Astrocyte of the cerebellum (primary cell): ENCODE measurements around the gene LSM4.

Experiments
- DNase-seq: peaks from one replicate; pipeline ENCODE4 v3.0.0-alpha.2; 2011; ENCODE audit warnings: low read depth
- H3K4me3 ChIP-seq: 2 replicates; pipeline ENCODE4 v1.5.1; 2011; ENCODE audit warnings: mild to moderate bottlenecking, low read depth, low read length, moderate library complexity
- CTCF ChIP-seq: IDR thresholded peaks from 2 replicates; pipeline ENCODE4 v1.5.1; 2012; ENCODE audit warnings: low read length, low read depth, moderate library complexity, mild to moderate bottlenecking; ENCODE audit errors: missing control alignments
- in situ Hi-C: cut with HindIII; loops from 2 replicates; pipeline ENCODE4 v1.10.0; 2017; ENCODE audit warnings: low sequenced_read_pairs

Gene LSM4

GRCh38 chr19:18282021-18282787 lies 40.7 kb downstream of the LSM4 start:
- TF ChIP-seq CTCF: no peak
- H3K4me3 ChIP-seq: peak overlapping the region; percentile 45
- in situ Hi-C loops: no loop called here
- no peak for DNase-seq

- peak; percentile 94 for DNase-seq
- H3K4me3 ChIP-seq: peak within 1 kb of the TSS; percentile 98
- in situ Hi-C loops: no loop called here
- no peak for TF ChIP-seq CTCF
These were observed 41.5 kb downstream of the LSM4 start, which contains the start of gene JUND for GRCh38 chr19:18281082-18282020. Gene JUND (minus strand): TSS chr19:18281622. CDS start chr19:18281484, 138 bp downstream.

GRCh38 chr19:18280247-18281081 lies 42.4 kb downstream of the LSM4 start:
- no peak for TF ChIP-seq CTCF
- in situ Hi-C loops: no loop called here
- no peak for DNase-seq
- peak overlapping the region; percentile 98 for H3K4me3 ChIP-seq

DNA sequence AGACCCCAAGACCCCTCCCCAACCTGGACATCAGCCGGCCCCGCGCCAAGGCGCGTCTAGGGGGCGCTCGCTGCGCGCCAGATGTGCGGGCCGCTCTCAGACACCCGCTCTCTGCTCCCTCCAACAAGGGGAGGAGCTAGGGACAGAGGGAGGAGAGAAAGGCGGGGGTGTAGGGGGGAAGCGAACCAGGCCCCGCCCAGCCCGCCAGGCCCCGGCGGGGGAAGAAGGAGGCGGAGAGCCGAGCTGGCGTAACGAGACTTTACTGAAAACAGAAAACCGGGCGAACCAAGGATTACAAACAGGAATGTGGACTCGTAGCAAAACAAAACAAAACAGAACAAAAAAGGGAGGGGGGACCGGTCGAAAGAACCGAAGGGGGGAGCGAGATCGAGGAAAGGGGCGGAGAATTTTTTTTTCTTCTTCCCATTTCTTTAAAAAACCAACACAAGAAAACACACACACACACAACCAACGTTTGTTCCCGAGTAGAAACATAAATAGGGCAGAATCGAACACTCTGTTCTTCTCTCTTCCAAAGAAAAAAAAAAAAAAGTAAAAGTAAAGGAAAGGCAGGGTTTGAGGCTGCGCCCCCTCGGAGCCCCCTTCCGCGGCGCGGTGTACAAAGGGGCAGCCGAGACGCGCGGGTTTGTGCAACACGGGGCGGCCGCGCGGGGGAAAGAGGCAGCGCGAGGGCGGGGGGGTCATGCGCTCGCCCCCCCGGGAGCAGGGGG lies 43.2 kb downstream of the LSM4 start:
- DNase-seq: peak; percentile 83
- in situ Hi-C loops: no loop called here
- H3K4me3 ChIP-seq: peak overlapping the region; percentile 98
- peak; percentile 85 for TF ChIP-seq CTCF

DNA sequence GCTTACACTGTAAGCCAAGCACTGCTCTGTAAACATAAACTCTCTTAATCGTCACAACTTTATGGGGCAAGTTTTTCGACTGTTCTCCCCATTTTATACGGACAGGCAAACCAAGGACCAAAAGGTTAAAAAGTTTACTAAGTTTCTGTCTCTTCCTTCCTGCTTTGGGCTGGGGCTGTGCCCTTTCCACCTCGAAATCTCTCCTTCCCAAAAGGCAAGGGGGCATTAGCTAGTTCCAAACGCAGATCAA lies 43.7 kb downstream of the LSM4 start:
- DNase-seq: no peak
- no peak for TF ChIP-seq CTCF
- peak overlapping the region; percentile 98 for H3K4me3 ChIP-seq
- in situ Hi-C loops: no loop called here
